Measurements from ENCODE around the gene HUWE1. TPM values are rescaled to one million over a fixed set of nuclear protein-coding genes. Genes with fewer than 3 reads are reported as not detected.
A peak's percentile ranks its signal among the peaks of the same experiment; 100 is the strongest.

HUWE1 gene
- total and polyA plus RNA-seq, 2 donors (not counting 1 experiment from before 2014, with no cell fraction given), result 45.2 to 210 TPM

DNA sequence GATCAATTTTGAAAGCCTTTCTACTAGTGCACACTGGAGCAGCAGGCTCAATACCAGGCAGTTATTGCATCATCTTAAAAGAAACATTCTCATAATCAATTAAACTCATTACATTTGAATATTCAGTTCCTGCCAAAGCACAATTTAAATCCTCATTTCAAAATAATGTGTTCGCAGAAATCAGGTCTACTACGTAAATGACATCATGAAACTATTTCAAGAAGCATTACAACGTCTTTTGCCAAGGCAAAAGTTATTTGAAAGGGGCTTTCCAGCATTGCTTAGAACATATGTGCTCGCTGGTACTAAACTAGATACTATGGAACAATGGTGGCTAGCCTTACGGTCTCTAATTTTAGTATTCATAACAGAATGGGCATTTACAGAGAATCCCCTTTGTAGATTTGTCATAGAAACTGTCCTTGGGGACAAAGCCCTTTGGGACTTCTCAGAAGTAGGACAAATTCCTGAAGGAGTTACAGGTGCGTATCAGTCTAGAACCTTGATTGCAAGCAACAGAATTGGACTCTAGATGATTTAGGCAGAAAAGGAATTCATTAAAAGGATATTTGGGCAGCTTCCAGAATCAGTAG, 27.6 kb upstream of the HUWE1 start:
- H3K27me3 Mint-ChIP-seq, result no peaks in the 10 kb centered on the region
- TF ChIP-seq EZH2 (IDR thresholded peaks at IDR 0.05; ENCODE audit: borderline replicate concordance, insufficient read depth, low read depth, low read length, poor library complexity, severe bottlenecking), result no peak
- TF ChIP-seq, protein P1, sequence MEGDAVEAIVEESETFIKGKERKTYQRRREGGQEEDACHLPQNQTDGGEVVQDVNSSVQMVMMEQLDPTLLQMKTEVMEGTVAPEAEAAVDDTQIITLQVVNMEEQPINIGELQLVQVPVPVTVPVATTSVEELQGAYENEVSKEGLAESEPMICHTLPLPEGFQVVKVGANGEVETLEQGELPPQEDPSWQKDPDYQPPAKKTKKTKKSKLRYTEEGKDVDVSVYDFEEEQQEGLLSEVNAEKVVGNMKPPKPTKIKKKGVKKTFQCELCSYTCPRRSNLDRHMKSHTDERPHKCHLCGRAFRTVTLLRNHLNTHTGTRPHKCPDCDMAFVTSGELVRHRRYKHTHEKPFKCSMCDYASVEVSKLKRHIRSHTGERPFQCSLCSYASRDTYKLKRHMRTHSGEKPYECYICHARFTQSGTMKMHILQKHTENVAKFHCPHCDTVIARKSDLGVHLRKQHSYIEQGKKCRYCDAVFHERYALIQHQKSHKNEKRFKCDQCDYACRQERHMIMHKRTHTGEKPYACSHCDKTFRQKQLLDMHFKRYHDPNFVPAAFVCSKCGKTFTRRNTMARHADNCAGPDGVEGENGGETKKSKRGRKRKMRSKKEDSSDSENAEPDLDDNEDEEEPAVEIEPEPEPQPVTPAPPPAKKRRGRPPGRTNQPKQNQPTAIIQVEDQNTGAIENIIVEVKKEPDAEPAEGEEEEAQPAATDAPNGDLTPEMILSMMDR (IDR thresholded peaks at IDR 0.05), result no peak
- Histone ChIP-seq H3K79me2 (ENCODE audit: control insufficient read depth, insufficient read depth, low read length) (no peaks in the 10 kb centered on the region), H3K27ac (ENCODE audit: low read length in 2 of 2) (peak overlapping the region; percentile 83 to 89), H4K20me1 (ENCODE audit: control insufficient read depth, insufficient read depth, low read length, poor library complexity, severe bottlenecking) (no peaks in the 10 kb centered on the region), H3K27me3 (replicated peaks in 1 of 4; ENCODE audit: control extremely low read depth in 1 of 4, control insufficient read depth in 3 of 4, insufficient read depth in 4 of 4, low read length in 3 of 4) (no peaks in the 10 kb centered on the region), H3K9ac (ENCODE audit: low read length) (peak overlapping the region; percentile 16), H2AFZ (ENCODE audit: insufficient read depth, low read depth, low read length, poor library complexity, severe bottlenecking) (peak overlapping the region; percentile 54), H3K36me3 (replicated peaks in 1 of 2; ENCODE audit: control extremely low read depth in 1 of 2, control insufficient read depth in 1 of 2, extremely low read depth in 1 of 2, insufficient read depth in 2 of 2, low read length in 1 of 2) (no peaks in the 10 kb centered on the region), H3K4me2 (replicated peaks; ENCODE audit: low read depth, low read length, poor library complexity, severe bottlenecking) (peak overlapping the region; percentile 60), H3K4me3 (ENCODE audit: control extremely low read depth in 1 of 5, extremely low read depth in 1 of 5, insufficient read depth in 1 of 5, low read depth in 2 of 5, low read length in 4 of 5) (peak overlapping the region in 1 of 5 experiments; percentile 33), H3K9me3 (ENCODE audit: control extremely low read depth in 1 of 3, control insufficient read depth in 2 of 3, insufficient read depth in 1 of 3, low read length in 2 of 3) (no peaks in the 10 kb centered on the region), H3K4me1 (ENCODE audit: control insufficient read depth in 2 of 2, insufficient read depth in 2 of 2, low read length in 2 of 2) (peaks cover 42 to 43% of the 10 kb centered on the region in 2 donors)
- H3K4me1 Mint-ChIP-seq, result peaks cover 44% of the 10 kb centered on the region
- CTCF ChIA-PET, result interaction anchor here (1.2 to 1.6 kb wide), 5 partner anchors 27 to 118 kb away, joined by 3 to 7 read pairs (median 4); partner anchors contain the start of gene HUWE1
- peak overlapping the region; percentile 74 for H3K4me3 Mint-ChIP-seq
- intact Hi-C loops (cut with micrococcal nuclease), result loop anchor here (1.0 kb wide), 1 partner anchor 28 kb away; the partner anchor contains the start of gene HUWE1
- DNase-seq (peak; percentile 57), ATAC-seq (ENCODE audit: low read depth) (peak; percentile 21)
- 43% methylated on average over 1 of the region's 6 CpGs for WGBS (ENCODE audit: insufficient coverage)
- no peaks in the 10 kb centered on the region for H3K9me3 Mint-ChIP-seq (ENCODE audit: insufficient read depth)
- H3K27ac Mint-ChIP-seq, result peak overlapping the region; percentile 93
- POLR2A ChIA-PET, result no interaction called here

DNA sequence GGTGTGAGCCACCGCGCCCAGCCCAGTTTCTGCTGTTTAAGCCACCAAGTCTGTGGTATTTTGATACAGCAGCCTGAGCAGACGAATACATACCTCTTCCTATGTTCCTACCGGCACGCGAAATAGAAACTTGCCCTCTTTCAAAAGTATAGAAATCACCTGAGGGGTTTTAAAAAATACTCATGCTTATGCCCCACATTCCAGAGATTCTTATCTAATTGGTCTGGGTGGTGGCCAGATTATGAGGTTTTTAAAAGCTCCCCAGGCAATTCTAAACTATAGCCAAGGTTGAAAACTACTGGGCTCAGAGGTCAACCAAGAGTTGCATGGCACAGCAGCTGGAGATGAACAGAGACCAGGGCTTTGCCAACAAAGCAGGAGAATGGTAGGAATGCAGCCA, 24.9 kb upstream of the HUWE1 start:
- peaks cover 31 to 32% of the 10 kb centered on the region in 2 donors for H3K4me1 ChIP-seq (ENCODE audit: control insufficient read depth in 2 of 2, insufficient read depth in 2 of 2, low read length in 2 of 2)
- DNase-seq (no peak), ATAC-seq (ENCODE audit: low read depth) (no peak)
- no peak overlapping the region for H2AFZ ChIP-seq (ENCODE audit: insufficient read depth, low read depth, low read length, poor library complexity, severe bottlenecking)
- peaks cover 0 to 3% (median 0%) of the 10 kb centered on the region in 3 donors for H3K9me3 ChIP-seq (ENCODE audit: control extremely low read depth in 1 of 3, control insufficient read depth in 2 of 3, insufficient read depth in 1 of 3, low read length in 2 of 3)
- H3K36me3 ChIP-seq (replicated peaks in 1 of 2; ENCODE audit: control extremely low read depth in 1 of 2, control insufficient read depth in 1 of 2, extremely low read depth in 1 of 2, insufficient read depth in 2 of 2, low read length in 1 of 2), result no peaks in the 10 kb centered on the region
- Mint-ChIP-seq H3K27me3 (no peaks in the 10 kb centered on the region), H3K4me3 (no peak overlapping the region), H3K4me1 (peaks cover 32% of the 10 kb centered on the region), H3K9me3 (ENCODE audit: insufficient read depth) (no peaks in the 10 kb centered on the region), H3K27ac (no peak overlapping the region)
- intact Hi-C loops (cut with micrococcal nuclease), result no loop called here
- no peak overlapping the region for H3K4me3 ChIP-seq (ENCODE audit: control extremely low read depth in 1 of 5, extremely low read depth in 1 of 5, insufficient read depth in 1 of 5, low read depth in 2 of 5, low read length in 4 of 5)
- H3K9ac ChIP-seq (ENCODE audit: low read length), result no peak overlapping the region
- no peak overlapping the region for H3K27ac ChIP-seq (ENCODE audit: low read length in 2 of 2)
- H4K20me1 ChIP-seq (ENCODE audit: control insufficient read depth, insufficient read depth, low read length, poor library complexity, severe bottlenecking), result no peaks in the 10 kb centered on the region
- H3K79me2 ChIP-seq (ENCODE audit: control insufficient read depth, insufficient read depth, low read length), result no peaks in the 10 kb centered on the region
- H3K27me3 ChIP-seq (replicated peaks in 1 of 4; ENCODE audit: control extremely low read depth in 1 of 4, control insufficient read depth in 3 of 4, insufficient read depth in 4 of 4, low read length in 3 of 4), result no peaks in the 10 kb centered on the region
- no peak overlapping the region for H3K4me2 ChIP-seq (replicated peaks; ENCODE audit: low read depth, low read length, poor library complexity, severe bottlenecking)
- POLR2A ChIA-PET, result no interaction called here
- 100% methylated on average over 2 of the region's 6 CpGs for WGBS (ENCODE audit: insufficient coverage)
- TF ChIP-seq, protein P1 (IDR thresholded peaks at IDR 0.05), result no peak
- no peak for TF ChIP-seq EZH2 (IDR thresholded peaks at IDR 0.05; ENCODE audit: borderline replicate concordance, insufficient read depth, low read depth, low read length, poor library complexity, severe bottlenecking)
- CTCF ChIA-PET, result no interaction called here
